Right ventricle myocardium inferior (tissue), 1 donor: ENCODE results near the gene EDN1. TPM values are rescaled to one million over a fixed set of nuclear protein-coding genes. Genes with fewer than 3 reads are reported as not detected.
A peak's percentile ranks its signal among the peaks of the same experiment; 100 is the strongest.

Source experiments
- ATAC-seq: fragments of 200-7000 bp; cut with Tn5 transposase; one replicate; pipeline ENCODE4 v1.9.1; 2020; ENCODE audit warnings: mild to moderate bottlenecking, moderate library complexity
- DNase-seq: peaks from one replicate; pipeline ENCODE4 v3.0.0; 2021; ENCODE audit errors: missing footprints
- intact Hi-C: fragments of 100-400 bp; cut with DNase I; formaldehyde crosslinking; loops from one replicate; pipeline ENCODE4 v1.11.0; 2022
- long read RNA-seq: library from polyadenylated mRNA; unstranded; transcript quantifications from one replicate; pipeline ENCODE4 v2.0.0, GENCODE V29; 2021
- total RNA-seq: library from RNA; stranded (reverse); fragmentation: NEBNext Ultra II Directional; extraction: Animal tissue kit (Norgen Biotek cat#: 25700); gene quantifications from one replicate; pipeline ENCODE4 v1.2.1, GENCODE V29; 2021
- donor health status: DM: no; HTN: yes; CAD: no; lungs with severe emphysema.

The EDN1 gene
- 2.9 TPM for total RNA-seq
- long read RNA-seq, partial matches to known transcripts, result 0 of 1 reads
- long read RNA-seq, other reads (novel, unspliced or antisense), result 0 of 1 reads

DNA sequence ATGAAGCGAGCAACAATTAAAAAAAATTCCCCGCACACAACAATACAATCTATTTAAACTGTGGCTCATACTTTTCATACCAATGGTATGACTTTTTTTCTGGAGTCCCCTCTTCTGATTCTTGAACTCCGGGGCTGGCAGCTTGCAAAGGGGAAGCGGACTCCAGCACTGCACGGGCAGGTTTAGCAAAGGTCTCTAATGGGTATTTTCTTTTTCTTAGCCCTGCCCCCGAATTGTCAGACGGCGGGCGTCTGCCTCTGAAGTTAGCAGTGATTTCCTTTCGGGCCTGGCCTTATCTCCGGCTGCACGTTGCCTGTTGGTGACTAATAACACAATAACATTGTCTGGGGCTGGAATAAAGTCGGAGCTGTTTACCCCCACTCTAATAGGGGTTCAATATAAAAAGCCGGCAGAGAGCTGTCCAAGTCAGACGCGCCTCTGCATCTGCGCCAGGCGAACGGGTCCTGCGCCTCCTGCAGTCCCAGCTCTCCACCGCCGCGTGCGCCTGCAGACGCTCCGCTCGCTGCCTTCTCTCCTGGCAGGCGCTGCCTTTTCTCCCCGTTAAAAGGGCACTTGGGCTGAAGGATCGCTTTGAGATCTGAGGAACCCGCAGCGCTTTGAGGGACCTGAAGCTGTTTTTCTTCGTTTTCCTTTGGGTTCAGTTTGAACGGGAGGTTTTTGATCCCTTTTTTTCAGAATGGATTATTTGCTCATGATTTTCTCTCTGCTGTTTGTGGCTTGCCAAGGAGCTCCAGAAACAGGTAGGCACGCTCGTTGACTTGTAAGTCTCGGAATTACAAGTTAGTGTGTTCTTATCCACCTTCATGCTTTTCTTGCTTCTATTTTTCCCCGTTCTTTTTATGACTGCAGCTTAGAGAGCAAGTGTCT is at the start of gene EDN1:
EDN1 (plus strand) TSS at position 429 of the 888 bp plus-strand sequence; CDS start at position 698, 269 bp downstream.
- ATAC-seq (peak; percentile 75), DNase-seq (peak; percentile 87)
- intact Hi-C loops, result loop anchor here (1.0 to 5.0 kb wide), 3 partner anchors 313 to 703 kb away; no protein-coding TSS in a partner anchor

- intact Hi-C loops, result no loop called here
Observed at GRCh38 chr6:12241493-12242175, 48.5 kb upstream of the EDN1 start.

DNA sequence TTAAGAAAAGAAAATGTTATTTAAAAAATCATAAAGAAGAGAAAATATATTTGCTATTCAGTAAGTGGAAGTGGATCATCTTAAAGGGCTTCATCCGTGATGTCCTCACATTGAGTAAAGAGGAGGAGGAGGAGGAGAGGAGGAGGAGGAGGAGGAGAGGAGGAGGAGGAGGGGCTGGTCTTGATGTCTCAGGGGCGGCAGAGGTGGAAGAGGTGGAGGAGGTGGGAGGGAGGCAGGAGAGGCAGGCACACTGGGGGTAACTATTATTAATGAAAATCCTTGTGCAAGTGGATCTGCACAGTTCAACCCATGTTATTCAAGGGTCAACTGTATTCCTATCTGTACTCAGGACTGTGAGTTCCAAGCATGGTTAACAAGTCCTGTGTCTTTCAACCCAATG is 47.0 kb upstream of the EDN1 start:
- DNase-seq (no peak), ATAC-seq (no peak)
- intact Hi-C loops, result no loop called here

More at GRCh38 chr6:12241493-12242175, 48.5 kb upstream of the EDN1 start:
- DNase-seq (no peak), ATAC-seq (no peak)

DNA sequence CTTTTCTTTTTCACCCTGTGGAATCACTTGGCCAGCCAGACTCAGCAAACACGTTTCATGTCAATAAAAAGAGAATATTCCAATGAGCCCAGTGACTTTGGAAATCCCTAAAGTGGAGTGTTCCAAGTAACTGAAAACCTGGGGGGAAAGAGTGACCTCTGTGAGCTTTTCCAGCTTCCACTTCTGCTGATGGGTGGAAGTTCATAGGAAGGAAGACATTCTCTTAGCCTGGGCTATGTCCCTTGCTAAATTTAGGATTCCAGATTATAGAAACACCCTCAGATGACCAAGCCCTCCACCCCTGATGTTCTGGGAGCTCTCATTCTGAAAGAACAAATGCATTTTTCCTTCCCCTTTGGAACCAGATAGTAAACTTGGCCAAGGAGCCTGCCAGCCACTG is 44.8 kb upstream of the EDN1 start:
- intact Hi-C loops, result no loop called here
- DNase-seq (no peak), ATAC-seq (no peak)

GRCh38 chr6:12245763-12246718 is 44.1 kb upstream of the EDN1 start:
- ATAC-seq (no peak), DNase-seq (no peak)
- intact Hi-C loops, result no loop called here

DNA sequence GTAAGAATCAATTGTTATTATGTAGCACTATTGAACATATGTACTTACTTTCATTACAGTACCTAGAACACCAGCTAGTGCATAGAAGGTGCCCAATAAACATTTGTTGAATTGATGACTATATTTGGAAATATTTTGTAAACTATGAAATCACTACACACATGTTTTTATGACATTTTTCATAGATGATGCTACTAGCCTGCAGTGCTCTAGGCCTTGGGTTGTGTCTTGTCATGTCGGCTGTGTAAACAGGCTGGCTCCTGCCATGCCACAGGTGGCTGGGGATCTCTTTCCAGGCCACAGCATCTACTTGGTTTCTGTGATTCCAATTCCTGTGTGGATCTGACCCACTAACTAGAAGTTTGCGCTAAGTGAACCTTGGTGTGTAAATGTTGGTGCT is 43.3 kb upstream of the EDN1 start:
- intact Hi-C loops, result no loop called here
- no peak for ATAC-seq
- DNase-seq, result no peak

- ATAC-seq (no peak), DNase-seq (no peak)
- intact Hi-C loops, result no loop called here
Observed at GRCh38 chr6:12249541-12250382, 40.4 kb upstream of the EDN1 start.

DNA sequence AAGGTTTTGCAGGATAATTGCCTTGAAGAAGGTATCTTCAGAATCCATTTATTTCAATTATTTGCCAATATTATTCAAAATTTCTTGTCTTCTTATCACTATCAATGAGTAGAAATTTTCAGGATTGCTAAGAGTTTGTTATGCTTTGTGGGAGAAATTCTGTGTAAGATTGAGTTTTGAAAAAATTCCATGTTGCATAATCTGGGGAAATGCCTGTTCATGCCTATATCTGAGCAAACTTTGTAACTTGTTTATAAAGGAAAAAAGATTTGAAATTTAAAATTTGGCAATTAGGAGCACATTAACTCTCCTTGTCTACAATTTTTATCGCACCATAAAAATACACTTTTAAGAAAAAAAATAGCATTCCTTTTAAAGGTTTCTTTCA is 39.8 kb upstream of the EDN1 start:
- intact Hi-C loops, result no loop called here
- DNase-seq (no peak), ATAC-seq (no peak)

DNA sequence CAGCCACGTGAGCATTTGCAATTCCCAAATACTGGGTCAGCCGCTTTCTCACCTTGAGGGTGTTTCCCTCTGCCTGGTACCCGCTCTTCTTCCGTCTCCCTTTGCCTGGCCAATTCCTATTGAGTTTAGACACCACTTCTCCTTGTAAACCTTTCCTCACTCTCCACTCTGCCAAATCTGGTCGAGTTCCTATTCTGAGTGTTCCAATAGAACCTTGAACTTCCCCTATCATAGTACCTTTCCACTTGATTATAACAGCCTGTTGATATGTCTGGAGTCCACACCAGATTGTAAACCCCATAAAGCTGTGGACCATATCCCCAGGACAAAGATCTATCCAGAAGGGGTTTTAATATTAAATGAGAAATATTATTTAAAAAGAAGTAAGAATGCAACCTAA is 36.0 kb upstream of the EDN1 start:
- intact Hi-C loops, result no loop called here
- no peak for ATAC-seq

GRCh38 chr6:12258191-12258590 is 32.0 kb upstream of the EDN1 start:
- intact Hi-C loops, result no loop called here
- no peak for DNase-seq
- ATAC-seq, result no peak

More for the DNA sequence above, 36.0 kb upstream of the EDN1 start:
- DNase-seq, result no peak

- DNase-seq (no peak), ATAC-seq (no peak)
- intact Hi-C loops, result no loop called here
Observed at GRCh38 chr6:12258591-12259075, 31.5 kb upstream of the EDN1 start.

DNA sequence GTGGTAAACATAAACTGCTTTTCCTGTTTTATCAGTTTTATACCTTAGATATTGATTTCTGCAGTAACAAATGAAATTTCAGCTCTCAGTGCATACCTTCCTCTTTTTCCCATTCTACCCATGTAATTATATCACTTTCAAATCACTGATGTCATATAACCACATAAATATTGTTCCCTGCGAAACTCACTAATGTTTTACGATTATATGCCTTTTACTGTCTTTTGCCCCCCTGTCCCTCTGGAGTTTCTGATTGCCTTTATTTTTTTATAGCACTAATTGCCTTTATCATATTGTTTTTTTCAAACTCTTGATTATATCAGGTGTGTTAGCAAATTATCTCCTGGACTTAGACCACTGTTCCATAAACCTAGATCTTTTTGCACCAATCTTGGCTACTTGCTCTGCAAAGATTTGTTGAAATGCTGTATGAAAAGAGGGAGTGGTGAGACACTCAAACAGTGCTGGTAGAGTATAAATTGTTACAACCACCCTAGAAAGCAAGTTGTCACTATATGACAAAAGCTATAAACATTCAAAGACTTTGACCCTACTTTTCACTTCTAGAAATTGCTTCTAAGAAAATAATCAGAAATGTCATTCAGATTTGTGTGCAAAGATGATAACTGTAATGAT is 29.6 kb upstream of the EDN1 start:
- DNase-seq (no peak), ATAC-seq (no peak)
- intact Hi-C loops, result no loop called here

GRCh38 chr6:12261502-12261901 is 28.7 kb upstream of the EDN1 start:
- intact Hi-C loops, result no loop called here
- ATAC-seq (no peak), DNase-seq (no peak)

DNA sequence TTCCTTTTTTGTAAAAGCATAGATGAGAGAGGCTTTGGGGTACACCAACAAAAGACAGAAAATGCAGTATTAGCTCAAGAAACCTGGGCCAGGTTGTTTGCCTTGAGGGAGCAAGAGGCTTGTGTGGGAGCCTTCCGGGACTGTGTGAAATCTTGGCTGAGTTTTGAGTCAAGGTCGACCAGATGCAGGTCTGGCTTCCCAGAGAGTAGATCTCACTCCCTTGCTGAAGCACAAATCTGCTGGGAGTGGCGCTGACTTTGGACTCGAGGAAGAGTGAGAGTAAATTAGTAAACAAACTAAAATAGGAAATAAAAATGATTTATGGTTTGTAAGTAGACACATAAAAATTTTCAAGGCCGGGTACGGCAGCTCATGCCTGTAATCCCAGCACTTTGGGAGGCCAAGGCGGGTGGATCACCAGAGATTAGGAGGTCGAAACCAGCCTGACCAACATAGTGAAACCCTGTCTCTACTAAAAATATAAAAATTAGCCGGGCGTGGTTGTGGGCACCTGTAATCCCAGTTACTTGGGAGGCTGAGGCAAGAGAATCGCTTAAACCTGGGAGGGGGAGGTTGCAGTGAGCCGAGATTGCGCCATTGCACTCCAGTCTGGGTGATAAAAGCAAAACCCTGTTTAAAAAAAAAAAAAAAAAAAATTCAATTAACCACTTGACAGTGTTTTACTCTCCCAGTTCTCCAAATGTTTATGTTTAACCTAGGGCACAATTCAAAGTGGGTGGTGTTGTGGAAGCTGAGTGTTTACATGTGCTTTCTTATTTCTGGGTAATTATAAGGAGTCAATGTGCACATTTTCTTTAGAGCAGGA is 27.7 kb upstream of the EDN1 start:
- DNase-seq (no peak), ATAC-seq (no peak)
- intact Hi-C loops, result no loop called here

DNA sequence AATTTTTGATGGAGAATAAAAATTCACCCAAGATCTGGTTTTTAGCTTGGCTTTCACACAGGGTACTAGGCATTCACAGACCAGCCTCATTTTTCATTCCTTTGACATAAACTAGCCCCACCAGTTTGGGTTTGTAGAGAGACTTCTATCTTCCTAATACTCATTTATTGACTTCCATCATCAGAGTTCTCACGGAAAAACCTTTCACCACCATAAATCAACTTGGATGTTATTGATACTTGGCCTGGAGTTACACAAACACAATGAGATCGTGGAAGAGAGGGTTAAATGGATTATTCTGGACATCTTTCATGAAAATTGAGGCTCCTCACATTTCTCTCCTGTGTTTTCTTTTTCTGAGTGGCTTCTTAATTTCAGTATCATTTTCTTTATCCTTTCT is 26.8 kb upstream of the EDN1 start:
- intact Hi-C loops, result no loop called here
- ATAC-seq (no peak), DNase-seq (no peak)

GRCh38 chr6:12264671-12265070 is 25.5 kb upstream of the EDN1 start:
- intact Hi-C loops, result no loop called here
- no peak for ATAC-seq
- DNase-seq, result no peak

GRCh38 chr6:12265296-12265695 is 24.9 kb upstream of the EDN1 start:
- intact Hi-C loops, result no loop called here
- no peak for ATAC-seq
- no peak for DNase-seq
